Activated CD8-positive, alpha-beta memory T cell treated with anti-CD3 and anti-CD28 coated beads, Interleukin-2, amount 50 U/mL, for 24 hours (primary cell): Measurements from ENCODE around the gene GOSR2.
"Not testable (repeated sequence)": the region's sequence is repeated elsewhere in the genome, so short reads cannot be mapped to it uniquely, and the experiment has no call there.

ENCODE experiments used
- DNase-seq: peaks from one replicate; pipeline ENCODE4 v3.0.0-alpha.2; 2020; ENCODE audit errors: extremely low read depth

GOSR2 gene

DNA sequence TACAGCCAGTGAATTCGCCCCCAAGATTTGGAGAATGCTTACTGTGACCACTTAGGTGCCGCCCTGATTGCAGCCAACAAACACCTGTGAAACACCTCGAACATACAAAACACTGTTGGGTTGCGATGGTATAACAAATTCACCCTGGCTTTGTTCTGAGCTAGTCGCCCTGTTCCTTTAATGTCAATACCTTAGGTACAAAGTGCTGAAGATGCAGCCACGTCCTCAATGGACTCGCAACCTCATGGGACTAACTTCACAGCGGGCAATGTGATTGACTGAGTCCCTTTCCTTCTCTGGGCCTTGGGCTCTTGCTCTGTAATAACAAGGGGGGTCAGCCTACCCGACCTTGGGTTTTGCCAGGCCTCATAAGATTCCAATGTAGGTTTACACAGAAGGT is 28.9 kb upstream of the GOSR2 start:
- DNase-seq, result no peak

DNA sequence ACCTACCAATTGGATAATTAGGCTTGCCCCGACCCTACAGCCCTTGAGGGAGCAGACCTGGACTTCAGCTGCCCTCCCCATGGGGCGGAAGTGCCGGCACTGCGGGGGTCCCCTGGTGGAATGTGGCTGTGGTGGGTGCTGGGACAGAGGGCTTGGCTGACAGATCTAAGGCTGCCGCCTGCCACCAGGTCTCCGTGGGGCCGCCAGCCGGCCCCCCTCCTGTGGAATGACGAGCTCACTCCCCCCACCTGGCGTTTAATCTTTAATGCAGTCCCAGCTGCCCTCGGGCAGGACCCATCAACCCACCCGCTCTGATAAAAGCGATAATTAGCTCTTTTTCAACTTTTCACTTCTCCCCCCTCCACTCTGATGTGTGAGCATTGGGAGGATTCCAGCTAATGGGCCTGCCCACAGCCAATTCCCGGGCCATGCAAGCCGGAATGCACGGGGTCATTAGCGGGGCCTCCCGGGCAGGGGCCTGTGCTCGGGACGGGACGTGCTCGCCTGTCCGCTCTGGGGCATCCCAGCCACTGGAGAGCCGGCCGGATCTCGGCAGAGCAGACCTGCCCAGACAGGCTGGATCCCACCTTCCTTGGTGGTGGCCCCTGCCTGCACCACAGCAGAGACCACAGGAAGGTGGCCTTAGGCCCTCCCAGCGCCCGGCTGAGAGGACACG is 28.3 kb upstream of the GOSR2 start:
- DNase-seq, result no peak

DNA sequence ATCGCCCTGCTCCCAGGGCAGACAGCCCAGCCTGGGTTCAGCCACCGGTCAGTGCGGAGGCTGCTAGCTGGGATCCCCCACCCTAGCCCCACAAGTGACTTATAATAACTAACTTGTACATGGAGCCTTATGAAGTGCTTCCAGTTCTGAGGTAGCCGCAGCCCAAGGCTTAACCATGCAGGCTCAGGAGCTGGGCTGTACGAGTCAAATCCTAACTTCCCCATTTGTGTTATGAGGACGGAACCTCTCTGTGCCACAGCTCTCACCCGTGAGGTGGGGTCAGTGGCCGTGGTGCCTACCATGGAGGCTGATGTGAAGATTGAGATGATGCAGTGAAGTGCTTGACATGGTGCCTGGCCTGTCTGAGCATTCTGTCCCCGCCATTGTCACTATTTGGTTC is 27.8 kb upstream of the GOSR2 start:
- no peak for DNase-seq

DNA sequence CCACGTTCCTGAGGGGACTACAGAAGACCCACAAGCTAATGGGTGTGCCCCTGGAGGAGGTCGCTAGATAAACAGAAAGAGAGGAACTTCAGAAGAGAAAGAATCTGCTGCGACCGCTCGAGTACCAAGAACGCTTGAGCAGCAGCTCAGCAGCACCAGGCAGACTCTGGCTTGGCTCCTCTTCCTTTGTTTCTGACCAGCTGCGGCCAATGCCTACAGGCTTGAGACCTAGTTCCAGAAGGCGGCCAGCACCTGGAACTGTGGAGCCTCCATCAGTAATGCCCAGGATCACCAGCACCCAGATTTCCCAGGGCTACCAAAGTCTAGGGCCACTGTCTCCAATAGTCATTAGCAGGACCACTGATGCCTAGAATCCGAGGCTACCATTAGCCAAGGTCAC is 26.0 kb upstream of the GOSR2 start:
- no peak for DNase-seq

DNA sequence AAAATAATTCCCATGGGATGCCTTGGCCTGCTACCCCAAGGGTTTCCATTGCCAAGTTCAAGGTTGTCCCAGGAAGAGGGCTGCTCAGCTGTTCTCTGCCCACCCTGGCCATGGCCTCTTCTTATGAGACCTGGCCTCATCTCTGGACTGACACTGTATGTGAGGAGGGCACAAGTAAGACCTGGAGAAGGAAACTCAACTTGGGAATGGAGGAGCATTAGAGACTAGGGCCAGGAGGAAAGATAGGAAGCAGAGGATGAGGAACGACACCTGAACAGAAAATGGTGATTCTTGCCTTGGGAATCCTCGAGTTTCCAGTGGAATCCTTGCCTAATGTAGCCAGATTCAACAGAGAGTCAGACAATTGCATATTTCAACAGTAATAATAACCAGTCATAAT is 24.6 kb upstream of the GOSR2 start:
- no peak for DNase-seq

DNA sequence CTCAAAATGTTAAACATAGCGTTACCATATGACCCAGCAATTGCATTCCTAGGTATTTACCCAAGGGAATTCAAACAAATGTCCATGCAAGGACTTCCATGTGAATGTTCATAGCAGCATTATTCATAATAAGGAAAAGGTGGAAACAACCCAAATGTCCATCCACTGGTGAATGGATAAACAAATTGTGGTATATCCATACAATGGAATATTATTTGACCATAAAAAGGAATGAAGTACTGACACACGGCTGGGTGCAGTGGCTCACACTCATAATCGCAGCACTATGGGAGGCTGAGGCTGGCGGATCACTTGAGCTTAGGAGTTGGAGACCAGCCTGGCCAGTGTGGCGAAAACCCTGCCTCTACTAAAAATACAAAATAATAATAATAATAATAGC is 24.1 kb upstream of the GOSR2 start:
- DNase-seq, result no peak

DNA sequence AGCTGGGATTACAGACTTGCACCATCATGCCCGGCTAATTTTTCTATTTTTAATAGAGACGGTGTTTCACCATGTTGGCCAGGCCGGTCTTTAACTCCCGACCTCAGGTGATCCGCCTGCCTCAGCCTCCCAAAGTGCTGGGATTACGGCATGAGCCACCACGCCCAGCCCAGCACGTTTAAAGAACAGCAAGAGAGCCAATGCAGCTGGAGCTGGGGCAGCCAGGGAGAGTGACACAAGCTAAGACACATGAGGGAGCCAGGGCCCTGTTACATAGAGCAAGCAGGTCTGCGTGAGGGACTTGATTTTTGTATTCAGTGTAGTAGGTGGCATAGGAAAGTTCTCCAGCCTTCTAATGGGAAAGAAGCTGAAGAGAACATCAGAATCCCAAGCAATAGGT is 21.7 kb upstream of the GOSR2 start:
- no peak for DNase-seq

DNA sequence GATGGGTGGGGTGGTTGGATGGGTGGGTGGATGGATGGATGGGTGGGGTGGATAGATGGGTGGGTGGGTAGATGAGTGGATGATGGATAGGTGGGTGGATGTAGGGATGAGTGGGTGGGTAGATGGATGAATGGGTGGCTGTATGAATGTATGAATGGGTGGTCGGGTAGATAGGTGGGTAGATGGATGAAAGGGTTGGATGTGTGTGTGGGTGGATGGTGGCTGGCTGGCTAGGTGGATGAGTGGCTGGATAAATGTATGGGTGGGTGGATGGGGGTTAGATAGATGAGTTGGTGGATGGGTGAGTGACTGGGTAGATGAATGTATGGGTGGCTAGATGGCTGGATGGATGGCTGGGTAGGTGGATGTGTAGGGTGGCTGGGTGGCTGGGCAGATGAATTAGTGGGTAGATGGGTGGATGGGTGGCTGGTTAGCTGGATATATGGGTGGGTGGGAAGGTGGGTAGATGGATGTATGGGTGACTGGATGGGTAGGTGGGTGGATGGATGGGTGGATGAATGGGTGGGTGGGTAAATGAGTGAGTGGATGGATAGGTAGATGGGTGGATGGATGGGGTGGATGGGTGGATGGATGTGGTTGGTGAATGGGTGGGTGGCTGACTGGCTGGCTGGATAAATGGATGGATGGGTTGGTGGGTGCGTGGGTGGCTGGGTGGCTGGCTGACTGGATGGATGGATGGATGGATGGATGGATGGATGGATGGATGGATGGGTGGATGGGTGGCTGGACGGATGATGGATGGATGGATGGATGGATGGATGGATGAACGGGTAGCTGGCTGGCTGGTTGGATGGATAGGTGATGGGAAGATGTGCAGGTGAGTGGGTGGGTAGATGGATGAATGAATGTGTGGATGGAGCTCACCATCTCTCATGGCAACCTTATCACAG is 18.9 kb upstream of the GOSR2 start:
- no peak for DNase-seq

DNA sequence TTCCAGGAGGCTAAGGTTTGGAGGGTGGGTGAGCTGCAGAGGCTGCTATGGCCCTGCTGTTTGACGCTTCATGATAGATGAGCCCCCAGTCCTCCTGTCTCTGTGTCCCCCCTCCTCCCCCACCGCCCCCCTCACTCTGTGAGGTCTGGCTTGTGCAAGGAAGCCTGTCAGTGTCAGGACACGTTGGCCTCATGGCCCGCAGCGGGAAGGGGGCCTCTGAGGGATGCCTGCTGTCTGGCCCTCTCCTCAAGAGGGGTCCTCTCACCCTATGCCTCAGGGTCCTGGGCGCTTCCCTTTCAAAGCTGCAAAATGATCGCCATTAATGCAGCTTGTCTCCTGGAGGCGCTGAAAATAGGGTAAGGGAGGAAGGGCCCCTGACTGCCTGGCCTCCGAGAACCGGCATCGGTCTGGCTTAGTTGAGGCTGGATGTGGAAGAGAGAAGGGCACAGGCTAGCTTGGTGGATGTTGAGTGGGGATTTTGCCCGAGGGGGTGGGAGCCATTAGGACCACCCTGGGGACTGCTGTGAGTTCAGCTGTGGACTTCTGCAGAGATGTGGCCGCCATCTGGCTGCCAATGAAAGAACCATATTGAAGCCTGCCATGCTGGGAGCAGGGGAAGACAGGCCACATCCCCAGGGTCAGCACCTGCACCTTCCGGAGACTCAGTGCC is 14.8 kb upstream of the GOSR2 start:
- DNase-seq, result no peak

DNA sequence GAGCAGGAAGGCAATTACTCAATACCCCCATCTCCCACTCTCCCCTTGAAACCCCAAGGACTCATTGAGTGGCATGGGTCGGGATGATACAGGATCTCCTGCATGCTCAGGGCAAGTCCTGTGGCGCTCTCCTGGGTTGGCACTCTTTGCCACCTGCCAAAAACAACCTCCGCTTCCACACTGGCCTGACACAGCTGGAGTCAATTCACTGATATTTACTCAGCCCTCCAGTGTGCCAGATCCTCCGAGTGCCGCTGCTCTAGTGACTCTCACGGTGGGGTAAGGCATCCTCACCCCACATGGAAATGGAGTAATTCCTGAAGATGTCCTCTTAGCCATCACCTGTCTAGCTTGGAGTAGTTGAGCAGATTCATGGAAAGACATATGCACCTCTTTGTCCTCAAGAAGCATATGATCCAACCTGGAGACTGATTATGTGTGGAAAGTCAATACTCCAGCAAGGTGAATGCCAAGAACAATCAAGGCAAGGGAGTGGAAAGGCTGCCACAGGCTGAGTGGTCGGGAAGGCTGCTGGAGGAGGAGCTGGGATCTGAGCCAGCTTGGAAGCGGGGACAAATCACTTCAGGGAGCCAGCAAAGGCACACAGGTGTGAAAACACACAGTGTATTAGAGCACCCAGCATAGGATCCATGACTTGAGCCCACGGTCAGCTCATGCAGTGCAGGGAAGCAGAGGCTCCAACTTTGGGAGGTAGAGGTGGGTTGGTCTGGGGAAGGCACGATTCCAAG is 12.6 kb upstream of the GOSR2 start:
- no peak for DNase-seq

DNA sequence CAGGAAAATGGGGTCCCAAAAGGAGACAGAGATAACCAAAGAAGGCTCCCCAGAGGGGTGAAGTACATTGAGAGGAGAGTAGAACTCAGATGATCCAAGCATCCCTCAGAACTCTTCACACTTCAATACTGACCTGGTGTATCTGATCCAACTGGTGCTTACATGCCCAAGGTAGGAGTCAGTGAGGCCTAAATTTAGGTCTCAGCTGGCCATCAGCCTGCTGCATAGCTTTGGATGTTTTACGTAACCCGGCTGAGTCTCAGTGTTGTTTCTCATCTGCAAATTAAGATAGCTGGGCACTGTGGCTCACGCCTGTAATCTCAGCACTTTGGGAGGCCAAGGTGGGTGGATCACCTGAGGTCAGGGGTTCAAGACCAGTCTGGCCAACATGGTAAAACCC is 11.6 kb upstream of the GOSR2 start:
- DNase-seq, result no peak

DNA sequence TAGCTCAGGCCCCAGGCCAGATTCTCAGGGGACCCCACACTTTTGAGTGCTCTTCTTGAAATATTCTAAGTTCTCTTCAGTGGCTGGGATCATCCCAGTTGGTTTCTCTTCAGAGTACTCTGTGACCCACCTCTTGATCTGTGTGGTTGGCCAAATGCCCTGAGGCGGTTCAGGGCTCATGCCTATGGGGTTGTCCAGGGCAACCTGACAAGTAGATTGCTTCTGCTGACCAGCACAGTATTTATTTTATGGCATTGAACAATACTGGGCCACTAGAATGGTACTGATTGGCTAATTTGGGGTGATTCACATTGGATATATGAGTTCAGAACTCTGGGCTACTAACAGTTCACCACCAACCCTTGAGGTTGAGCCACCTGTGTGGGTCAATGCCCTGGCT is 7.4 kb upstream of the GOSR2 start:
- no peak for DNase-seq

DNA sequence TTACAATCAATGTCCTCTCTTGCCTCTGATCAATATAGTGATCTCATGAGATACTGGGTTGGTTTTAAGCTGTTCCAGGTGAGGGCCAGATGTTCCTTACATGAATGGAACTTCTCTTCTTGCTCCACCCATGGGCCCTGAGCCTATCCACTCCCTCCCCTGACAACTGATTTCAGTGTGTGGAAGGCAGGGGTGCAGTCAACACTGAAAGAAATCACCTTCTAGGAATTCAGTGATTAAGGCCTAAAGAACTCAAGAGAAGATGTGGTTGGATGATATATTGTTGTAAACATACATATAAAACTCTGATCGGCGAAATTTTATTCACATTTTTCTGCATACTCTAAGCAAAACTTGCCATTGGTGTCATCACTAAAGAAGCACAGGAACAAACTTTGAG is 6.7 kb upstream of the GOSR2 start:
- DNase-seq, result no peak

DNA sequence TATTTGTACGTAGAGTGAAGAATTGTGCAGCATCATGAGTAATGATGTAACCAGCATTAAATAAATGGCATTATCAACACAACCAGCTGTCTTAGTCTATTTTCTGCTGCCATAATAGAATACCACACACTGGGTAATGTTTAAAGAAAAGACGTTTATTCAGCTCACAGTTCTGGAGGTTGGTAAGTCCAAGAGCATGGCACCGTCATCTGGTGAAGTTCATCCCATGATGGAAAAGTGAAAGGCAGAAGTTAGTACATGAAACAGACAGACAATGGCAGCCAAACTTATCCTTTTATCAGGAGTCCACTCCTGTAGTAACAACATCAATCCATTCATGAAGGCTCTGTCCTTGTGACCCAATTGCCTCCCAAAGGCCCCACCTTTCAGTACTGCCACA is 6.3 kb upstream of the GOSR2 start:
- DNase-seq, result no peak

DNA sequence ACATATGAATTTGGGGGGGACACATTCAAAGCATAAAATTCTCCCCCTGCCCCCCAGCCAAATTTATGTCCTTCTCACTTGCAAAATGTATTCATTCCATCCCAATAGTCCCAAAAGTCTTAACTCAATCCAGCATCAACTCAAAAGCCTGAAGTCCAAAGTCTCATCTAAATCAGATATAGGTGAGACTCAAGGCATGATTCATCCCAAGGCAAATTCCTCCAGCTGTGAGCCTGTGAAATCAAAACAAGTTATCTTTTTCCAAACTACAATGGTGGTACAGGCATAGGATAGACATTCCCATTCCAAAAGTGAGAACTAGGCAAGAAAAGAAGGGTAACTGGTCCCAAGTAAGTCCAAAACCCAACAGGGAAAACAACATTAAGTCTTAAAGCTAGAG is 5.9 kb upstream of the GOSR2 start:
- no peak for DNase-seq

DNA sequence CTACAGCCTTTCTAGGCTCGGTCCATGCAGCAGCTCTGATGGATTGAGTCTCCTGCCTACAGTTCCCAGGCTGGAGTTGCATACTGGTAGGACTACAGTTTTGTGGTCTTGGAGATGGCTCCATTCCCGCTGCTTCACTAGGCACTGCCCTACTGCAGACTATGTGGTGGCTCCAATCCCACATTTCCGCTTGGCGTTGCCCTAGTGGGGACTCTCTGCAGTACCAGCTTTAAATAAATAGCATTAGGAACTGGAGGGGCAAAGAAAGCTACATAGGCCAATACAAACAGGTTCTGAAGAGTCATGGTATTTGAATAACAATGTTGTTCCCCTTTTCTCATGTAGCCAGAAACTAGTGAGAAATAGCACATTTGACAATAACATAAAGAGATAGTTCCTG is 5.4 kb upstream of the GOSR2 start:
- DNase-seq, result no peak

DNA sequence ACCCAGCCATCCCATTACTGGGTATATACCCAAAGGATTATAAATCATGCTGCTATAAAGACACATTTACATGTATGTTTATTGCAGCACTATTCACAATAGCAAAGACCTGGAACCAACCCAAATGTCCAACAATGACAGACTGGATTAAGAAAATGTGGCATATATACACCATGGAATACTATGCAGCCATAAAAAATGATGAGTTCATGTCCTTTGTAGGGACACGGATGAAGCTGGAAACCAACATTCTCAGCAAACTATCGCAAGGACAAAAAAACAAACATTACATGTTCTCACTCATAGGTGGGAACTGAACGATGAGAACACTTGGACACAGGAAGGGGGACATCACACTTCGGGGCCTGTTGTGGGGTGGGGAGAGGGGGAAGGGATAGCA is 998 bp upstream of the GOSR2 start:
- DNase-seq, result not testable (repeated sequence)

DNA sequence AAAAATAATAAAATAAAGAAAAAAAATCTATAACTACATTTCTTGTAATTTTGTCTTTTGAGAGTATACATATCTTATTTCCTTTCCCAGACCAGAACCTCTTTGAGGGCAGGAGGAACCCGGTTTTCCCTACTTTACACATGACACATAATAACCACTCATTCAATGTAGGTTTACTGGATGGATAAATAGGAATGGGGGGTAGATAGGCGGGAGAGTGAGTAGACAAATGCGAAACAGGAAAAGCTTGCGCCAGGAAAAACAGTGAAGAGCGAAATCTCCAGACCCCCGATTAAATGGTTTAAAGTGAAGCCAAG is 515 bp upstream of the GOSR2 start:
- DNase-seq, result no peak

DNA sequence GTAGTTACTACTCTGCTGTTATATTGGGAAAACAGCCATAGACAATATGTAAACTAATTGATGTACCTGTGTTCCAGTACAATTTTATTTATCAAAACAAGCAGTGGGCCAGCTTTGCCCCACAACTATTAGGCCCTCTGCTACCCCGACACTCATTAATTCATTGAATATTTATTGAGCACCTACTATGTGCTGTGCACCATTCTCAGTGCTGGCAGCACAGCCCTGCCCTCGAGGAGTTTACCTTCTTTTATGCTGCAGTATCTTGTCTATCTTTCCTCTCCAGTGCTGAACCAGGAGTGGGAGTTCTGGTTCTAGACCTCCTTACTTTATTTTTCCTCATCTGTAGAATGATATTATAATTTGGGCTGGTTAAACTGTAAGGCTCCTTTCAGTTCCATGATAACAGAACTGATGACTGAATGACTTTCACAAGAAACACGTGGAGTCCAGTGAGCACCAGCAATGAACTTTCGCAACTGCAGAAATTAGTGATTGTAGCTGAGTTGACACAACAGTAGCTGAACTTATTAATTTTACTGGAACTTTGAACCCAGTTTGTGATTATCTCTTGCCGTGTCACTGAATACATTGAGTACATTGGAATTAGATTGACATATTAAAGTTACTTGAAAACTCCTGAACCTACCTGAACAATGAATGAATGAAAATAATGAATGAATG is 2.4 kb downstream of the GOSR2 start:
- no peak for DNase-seq

DNA sequence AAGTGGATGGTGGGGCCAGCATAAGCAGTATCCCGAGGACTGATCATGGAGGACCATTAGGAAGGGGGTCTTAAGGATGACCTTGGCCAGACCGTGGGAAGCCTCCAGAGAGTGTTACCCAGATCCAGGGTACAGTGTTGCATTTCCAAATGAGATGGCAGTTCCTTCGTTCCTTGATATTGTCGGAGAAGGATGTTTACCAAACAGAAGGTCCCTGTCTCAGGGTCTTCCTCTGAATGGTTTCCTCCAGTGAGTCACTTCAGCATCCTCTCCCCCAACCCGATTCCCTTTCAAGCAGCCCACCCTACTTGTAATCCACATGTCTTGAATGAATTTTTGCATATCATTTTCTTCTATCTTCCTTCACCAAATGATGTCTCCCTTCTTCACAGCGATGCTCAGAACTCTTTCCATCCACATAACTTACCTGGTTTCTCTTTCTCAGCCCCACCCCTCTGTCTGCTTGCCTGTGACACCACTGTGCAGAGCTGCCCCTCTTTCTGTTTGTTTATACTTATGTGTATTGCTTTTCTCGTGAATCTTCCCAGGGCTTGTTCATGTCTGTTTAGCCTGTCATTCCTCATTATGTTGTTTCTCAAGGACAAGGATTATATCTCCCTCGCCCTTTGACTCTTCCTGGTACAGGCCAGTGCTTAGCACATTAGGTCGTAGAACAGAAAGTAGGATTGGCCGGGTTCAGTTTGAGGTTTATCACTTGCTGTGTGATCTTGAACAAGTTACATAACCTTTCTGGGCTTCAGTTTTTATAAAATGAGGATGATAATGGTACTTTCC is 5.7 kb downstream of the GOSR2 start:
- no peak for DNase-seq

DNA sequence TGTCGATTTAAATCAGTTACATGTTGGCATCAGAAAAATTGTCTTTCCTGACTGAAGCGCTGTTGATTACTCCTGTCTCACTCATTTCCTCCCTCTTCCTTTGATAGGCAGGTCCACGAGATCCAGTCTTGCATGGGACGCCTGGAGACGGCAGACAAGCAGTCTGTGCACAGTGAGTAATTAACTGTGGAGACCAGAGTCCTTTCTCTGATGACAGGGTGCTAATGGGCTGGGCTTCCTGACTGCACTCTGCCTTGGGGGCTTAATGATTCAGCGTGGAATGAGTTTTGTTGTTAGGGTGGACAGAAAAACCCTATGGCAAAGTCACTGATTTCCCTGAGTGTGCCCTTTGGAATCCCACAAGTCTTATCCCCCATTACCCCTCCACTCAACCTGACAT is 6.5 kb downstream of the GOSR2 start:
- no peak for DNase-seq
